OCI-LY3 (cell line): ENCODE measurements around the gene CAMK2G.

Source experiments
- CTCF ChIP-seq: fragments of 200-600, 300-600 bp; sonication (generic); IDR thresholded peaks from 2 replicates; pipeline ENCODE4 v1.5.1; 2014; ENCODE audit warnings: antibody characterized with exemption, low read length, low read depth
- EZH2phosphoT487 ChIP-seq: fragments of 200-600 bp; shearing (Covaris generic); IDR thresholded peaks from 2 replicates; pipeline ENCODE4 v1.6.1; 2018; ENCODE audit warnings: antibody characterized with exemption, mixed run types, low read depth

- TF ChIP-seq CTCF (no peak), EZH2phosphoT487 (no peak)
Observed at GRCh38 chr10:73838008-73838567, 36.3 kb downstream of the CAMK2G start.
